Epidermal melanocyte (primary cell): ENCODE results near the gene RAB6A.
A peak's percentile ranks its signal among the peaks of the same experiment; 100 is the strongest.
"Not testable (repeated sequence)": the region's sequence is repeated elsewhere in the genome, so short reads cannot be mapped to it uniquely, and the experiment has no call there.

Experiments
- DNase-seq: peaks from one replicate; pipeline ENCODE4 v3.0.0; 2011; ENCODE audit warnings: low spot score; ENCODE audit not compliant: insufficient read length

The RAB6A gene

DNA sequence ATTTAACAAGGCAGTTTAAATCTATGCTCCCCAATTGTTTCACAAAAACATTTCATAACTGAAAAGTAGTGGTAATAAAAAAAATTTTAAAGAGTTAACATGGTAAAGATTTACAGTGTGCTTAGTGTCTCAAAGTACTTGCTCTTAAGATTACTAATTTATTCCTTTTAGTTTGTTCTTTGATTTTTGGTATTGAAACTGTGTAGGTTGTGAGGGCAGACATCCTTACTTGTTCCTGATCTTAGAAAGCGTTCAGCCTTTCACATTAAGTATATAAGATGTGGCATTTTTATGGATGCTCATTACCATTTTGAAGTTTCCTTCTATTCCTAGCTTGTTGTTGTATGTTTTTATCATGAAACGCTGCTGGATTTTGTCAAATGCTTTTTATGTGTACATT lies 32.9 kb downstream of the RAB6A start:
- no peak for DNase-seq

DNA sequence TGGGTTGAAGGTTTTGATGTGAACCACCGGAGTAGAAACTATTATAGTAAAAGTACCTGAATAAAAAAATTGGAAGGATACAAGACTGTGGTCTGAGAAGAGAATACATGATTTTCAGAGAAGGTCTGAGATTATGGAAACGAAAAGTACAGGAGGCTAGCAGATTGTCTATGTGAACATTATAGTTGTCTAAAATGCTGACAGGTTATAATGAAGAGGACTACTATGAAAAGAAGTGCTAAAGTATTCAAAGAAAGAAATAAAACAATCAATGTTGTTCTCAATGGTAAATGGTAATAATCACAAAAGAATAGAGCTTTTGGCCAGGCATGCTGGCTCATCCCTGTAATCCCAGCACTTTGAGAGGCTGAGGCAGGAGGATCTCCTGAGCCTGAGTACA lies 34.0 kb downstream of the RAB6A start:
- no peak for DNase-seq

GRCh38 chr11:73717136-73717535 lies 43.7 kb downstream of the RAB6A start:
- DNase-seq, result peak; percentile 50

- DNase-seq, result no peak
These were observed 44.5 kb downstream of the RAB6A start for GRCh38 chr11:73716153-73717056.

DNA sequence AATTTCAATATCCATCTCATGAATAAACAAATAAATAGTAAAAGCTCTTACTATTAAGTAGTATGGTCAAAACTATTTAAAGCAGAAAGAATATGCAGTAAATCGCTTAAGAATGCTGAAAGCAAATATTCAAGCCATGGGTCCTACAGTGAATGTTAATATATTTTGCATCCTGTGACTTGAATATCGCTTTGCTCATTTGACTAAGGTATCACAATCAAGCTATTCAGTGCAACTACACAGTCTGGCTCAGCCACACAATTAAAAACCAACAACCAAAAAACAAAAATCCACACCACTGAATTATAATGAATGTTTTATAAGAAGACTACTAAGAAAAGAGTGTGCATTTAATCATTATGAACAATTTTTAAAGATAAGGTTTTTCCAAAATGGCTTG lies 45.3 kb downstream of the RAB6A start:
- no peak for DNase-seq

- DNase-seq, result no peak
These were observed 49.9 kb downstream of the RAB6A start for GRCh38 chr11:73710964-73711363.

DNA sequence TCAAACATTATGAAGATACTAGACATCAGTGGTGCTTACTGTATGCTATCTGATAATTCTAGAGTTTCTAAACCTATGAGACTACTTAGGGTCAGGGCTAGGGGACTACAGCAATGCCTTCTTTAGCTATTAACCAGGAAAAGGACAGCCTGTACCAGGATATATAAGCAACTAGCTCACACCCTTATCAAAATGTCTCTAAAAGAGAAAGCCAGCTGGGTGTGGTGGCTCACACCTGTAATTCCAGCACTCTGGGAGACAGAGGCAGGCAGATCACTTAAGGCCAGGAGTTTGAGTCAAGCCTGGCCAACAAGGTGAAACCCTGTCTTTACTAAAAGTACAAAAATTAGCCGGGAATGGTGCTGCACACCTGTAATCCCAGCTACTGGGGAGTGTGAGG lies 55.8 kb downstream of the RAB6A start:
- no peak for DNase-seq

- no peak for DNase-seq
These were observed 66.9 kb downstream of the RAB6A start for GRCh38 chr11:73693899-73694525.

GRCh38 chr11:73680687-73681086 lies 80.2 kb downstream of the RAB6A start:
- DNase-seq, result no peak

DNA sequence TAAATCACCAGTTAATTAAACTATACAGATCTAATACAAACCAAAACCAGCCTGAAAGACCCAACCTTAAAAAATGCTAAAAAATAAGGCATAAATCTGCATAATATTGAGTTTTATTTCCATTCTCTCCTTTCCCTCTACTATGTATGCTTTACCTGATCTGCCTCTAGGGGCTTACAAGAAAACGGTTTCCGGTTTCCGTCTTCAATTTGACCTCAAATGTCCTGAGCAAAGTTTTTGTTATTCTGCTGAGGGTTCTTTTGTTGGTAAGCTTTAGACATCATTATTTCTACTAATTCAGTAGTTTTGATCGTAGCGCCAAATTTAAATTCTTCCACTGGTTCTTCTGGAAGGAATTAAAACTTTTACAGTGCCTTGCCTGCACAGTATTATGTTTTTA lies 84.3 kb downstream of the RAB6A start:
- not testable (repeated sequence) for DNase-seq

DNA sequence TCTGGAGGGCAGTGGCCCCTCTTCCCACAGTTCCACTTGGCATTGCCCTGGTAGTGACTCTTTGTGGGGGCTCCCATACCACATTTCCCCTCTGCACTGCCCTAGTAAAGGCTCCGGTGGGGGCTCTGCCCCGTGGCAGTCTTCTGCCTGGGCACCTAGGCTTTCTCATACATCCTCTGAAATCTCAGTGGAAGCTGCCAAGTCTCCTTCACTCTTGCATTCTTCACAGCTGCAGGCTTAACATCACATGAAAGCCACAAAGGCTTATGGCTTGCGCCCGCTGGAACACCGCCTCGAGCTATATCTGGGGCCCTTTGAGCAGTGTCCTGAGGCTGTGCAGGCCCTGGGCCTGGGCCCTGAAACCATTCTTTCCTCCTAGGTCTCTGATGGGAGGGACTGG lies 89.2 kb downstream of the RAB6A start:
- DNase-seq, result no peak

DNA sequence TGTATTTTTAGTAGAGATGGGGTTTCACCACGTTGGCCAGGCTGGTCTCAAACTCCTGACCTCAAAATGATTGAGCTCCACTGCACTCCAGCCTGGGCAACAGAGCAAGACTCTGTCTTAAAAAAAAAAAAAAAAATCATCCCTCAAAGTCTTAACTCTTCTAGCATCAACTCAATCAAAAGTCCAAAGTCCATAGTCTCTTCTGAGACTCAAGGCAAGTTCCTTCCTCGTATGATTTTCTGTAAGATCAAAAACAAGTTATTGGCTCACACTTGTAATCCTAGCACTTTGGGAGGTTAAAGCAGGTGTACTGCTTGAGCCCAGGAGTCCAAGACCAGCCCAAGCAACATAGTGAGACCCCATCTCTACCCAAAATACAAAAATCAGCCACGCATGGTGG lies 90.1 kb downstream of the RAB6A start:
- no peak for DNase-seq

DNA sequence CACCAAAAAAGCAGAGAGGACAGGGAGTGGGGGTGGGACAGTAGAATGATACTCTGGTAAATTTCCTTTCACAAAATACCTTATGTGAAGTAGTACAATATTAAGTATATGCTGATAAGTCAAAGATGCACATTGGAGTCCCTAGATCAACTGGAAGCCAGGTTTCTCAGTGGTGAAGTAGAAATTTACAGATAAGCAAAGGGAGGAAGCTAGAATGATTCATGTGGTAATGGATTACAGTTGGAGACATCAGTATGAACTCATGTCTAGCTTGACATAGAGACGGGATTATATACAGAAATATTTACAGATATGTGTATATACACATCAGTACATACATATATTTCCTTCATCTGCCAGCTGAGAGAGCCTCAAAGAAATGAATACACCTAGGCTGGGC lies 93.0 kb downstream of the RAB6A start:
- DNase-seq, result no peak

GRCh38 chr11:73664877-73665276 lies 96.0 kb downstream of the RAB6A start:
- DNase-seq, result no peak

GRCh38 chr11:73663604-73664495 lies 97.0 kb downstream of the RAB6A start:
- DNase-seq, result no peak

- DNase-seq, result no peak
These were observed 98.3 kb downstream of the RAB6A start for GRCh38 chr11:73662445-73663157.

DNA sequence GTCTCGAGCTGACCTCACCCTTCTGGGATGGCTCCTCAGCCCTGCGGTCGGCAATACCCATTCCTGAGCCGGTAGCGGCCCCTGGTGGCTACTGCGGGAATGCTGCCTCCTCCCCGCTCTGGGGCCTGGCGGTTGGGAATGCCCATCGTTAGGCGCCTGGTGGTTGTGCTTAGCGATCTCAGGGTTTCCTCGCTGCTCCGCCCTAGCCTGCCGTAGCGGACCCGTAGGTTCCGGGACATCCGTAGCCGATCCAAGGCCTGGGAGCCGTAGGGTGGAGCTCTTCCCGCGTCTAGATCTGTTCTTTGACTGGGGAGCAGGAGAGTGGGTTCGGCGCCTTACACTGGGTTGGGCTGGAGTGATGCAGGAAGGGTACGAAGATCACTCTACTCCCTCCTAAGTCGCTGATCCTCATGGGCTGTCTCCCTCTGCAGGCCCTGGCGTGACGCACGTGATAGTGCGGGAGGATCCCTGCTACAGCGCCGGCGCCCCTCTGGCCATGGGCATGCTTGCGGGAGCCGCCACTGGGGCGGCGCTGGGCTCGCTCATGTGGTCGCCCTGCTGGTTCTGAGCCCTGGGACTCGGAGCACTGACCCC lies 99.7 kb downstream of the RAB6A start:
- peak; percentile 98 for DNase-seq

- no peak for DNase-seq
These were observed 100.3 kb downstream of the RAB6A start for GRCh38 chr11:73660497-73661034.

DNA sequence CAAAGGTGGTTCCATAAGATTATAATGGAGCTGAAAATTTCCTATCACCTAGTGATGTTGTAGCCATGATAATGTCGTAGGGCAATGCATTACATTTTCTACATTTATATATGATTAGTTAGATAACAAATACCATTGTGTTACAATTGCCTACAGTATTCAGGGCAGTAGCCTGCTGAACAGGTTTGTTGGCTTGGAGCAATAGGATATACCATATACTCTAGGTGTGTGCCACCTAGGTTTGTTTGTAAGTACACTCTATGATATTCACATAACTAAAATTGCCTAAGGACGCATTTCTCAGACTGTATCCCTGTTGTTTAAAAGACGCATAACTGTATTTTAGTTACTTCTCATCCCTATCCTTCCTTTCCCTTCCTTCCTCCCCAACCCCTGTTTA lies 100.9 kb downstream of the RAB6A start:
- no peak for DNase-seq

DNA sequence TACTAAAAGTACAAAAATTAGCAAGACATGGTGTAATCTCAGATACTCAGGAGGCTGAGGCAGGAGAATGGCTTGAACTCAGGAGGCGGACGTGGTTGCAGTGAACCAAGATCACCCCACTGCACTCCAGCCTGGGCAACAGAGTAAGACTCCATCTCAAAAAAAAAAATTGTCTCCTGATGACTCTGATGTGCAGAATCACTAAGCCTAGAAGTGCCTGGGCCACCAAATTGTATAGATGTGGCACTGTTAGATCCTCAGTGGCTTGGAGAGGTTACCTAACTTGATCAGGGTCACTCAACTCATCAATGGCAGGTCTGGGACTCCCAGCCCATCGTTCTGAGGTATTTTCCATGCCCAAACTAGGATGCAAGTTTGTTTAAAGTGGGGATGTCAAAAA lies 103.9 kb downstream of the RAB6A start:
- DNase-seq, result no peak

GRCh38 chr11:73655686-73656085 lies 105.2 kb downstream of the RAB6A start:
- no peak for DNase-seq
